GM23338 (cell line): ENCODE measurements around the gene MLLT3. TPM values are rescaled to one million over a fixed set of nuclear protein-coding genes. Genes with fewer than 3 reads are reported as not detected.

ENCODE experiments used
- ATAC-seq: fragments of 200-7000 bp; cut with Tn5 transposase; 3 replicates; pipeline ENCODE4 v1.9.1; 2020
- DNase-seq: peaks from one replicate; pipeline ENCODE4 v3.0.0-alpha.2; 2015; ENCODE audit warnings: low spot score
- H2AFZ ChIP-seq: fragments of 200-600 bp; sonication (generic); 2 replicates; pipeline ENCODE4 v1.8.0; 2016; ENCODE audit warnings: antibody characterized with exemption, mild to moderate bottlenecking, moderate library complexity
- H3F3A ChIP-seq: fragments of 200-600 bp; sonication (generic); replicated peaks from 2 replicates; pipeline ENCODE4 v1.8.0; 2017; ENCODE audit warnings: antibody characterized with exemption, mixed run types, low read depth
- H3K27ac ChIP-seq: fragments of 200-600 bp; sonication (generic); 2 replicates; pipeline ENCODE4 v1.6.1; 2016; ENCODE audit warnings: low read depth
- H3K27me3 ChIP-seq: fragments of 200-600 bp; sonication (generic); 2 replicates; pipeline ENCODE4 v1.8.0; 2016; ENCODE audit warnings: mild to moderate bottlenecking, mixed run types, moderate library complexity; ENCODE audit not compliant: insufficient read depth
- H3K36me3 ChIP-seq: fragments of 200-600 bp; sonication (generic); 2 replicates; pipeline ENCODE4 v1.8.0; 2016; ENCODE audit warnings: mild to moderate bottlenecking; ENCODE audit not compliant: insufficient read depth
- H3K4me1 ChIP-seq: fragments of 200-600 bp; sonication (generic); 2 replicates; pipeline ENCODE4 v1.8.0; 2016; ENCODE audit warnings: mild to moderate bottlenecking, moderate library complexity; ENCODE audit not compliant: insufficient read depth
- H3K4me2 ChIP-seq: fragments of 200-600 bp; sonication (generic); 2 replicates; pipeline ENCODE4 v1.7.1; 2017; ENCODE audit warnings: mixed run types
- H3K4me3 ChIP-seq: fragments of 200-600 bp; sonication (generic); 2 replicates; pipeline ENCODE4 v1.6.1; 2016; ENCODE audit warnings: mixed run types
- H3K79me2 ChIP-seq: fragments of 200-600 bp; sonication (generic); replicated peaks from 2 replicates; pipeline ENCODE4 v1.8.0; 2017; ENCODE audit warnings: mild to moderate bottlenecking; ENCODE audit not compliant: insufficient read depth
- H3K9me2 ChIP-seq: fragments of 200-600 bp; sonication (generic); 2 replicates; pipeline ENCODE4 v1.8.0; 2017; ENCODE audit not compliant: insufficient read depth
- H4K20me1 ChIP-seq: fragments of 200-600 bp; sonication (generic); replicated peaks from 2 replicates; pipeline ENCODE4 v1.8.0; 2017; ENCODE audit warnings: mild to moderate bottlenecking; ENCODE audit not compliant: insufficient read depth
- H3K27ac Mint-ChIP-seq: 2 replicates; pipeline ENCODE4 v1.8.0; 2020; ENCODE audit warnings: inconsistent platforms, mild to moderate bottlenecking, moderate library complexity, mixed read lengths
- H3K27me3 Mint-ChIP-seq: 3 replicates; pipeline ENCODE4 v1.8.0; 2022; ENCODE audit warnings: low read depth, mild to moderate bottlenecking, moderate library complexity, mixed read lengths, inconsistent platforms; ENCODE audit not compliant: insufficient read depth, poor library complexity
- H3K36me3 Mint-ChIP-seq: 3 replicates; pipeline ENCODE4 v1.8.0; 2021; ENCODE audit warnings: low read depth, mild to moderate bottlenecking, inconsistent platforms, moderate library complexity, mixed read lengths
- H3K4me1 Mint-ChIP-seq: 3 replicates; pipeline ENCODE4 v1.8.0; 2020; ENCODE audit warnings: mild to moderate bottlenecking, inconsistent platforms, mixed read lengths
- H3K4me3 Mint-ChIP-seq: 3 replicates; pipeline ENCODE4 v1.8.0; 2021; ENCODE audit warnings: moderate library complexity, mild to moderate bottlenecking, inconsistent platforms, mixed read lengths
- H3K9me3 Mint-ChIP-seq: 3 replicates; pipeline ENCODE4 v1.8.0; 2020; ENCODE audit warnings: moderate library complexity, mild to moderate bottlenecking, inconsistent platforms, mixed read lengths
- CREB1 ChIP-seq: fragments of 250-450 bp; sonication (Bioruptor Pico); IDR thresholded peaks from 2 replicates; pipeline ENCODE4 v1.5.0; 2020; ENCODE audit warnings: low read depth, mild to moderate bottlenecking, moderate library complexity
- JUNB ChIP-seq: IDR thresholded peaks from one replicate; pipeline ENCODE4 v1.6.1; 2016; ENCODE audit warnings: antibody characterized with exemption; ENCODE audit not compliant: unreplicated experiment
- NANOG ChIP-seq: IDR thresholded peaks from 2 replicates; pipeline ENCODE4 v1.6.1; 2016; ENCODE audit warnings: antibody characterized with exemption, borderline replicate concordance
- POLR2AphosphoS5 ChIP-seq: IDR thresholded peaks from 2 replicates; pipeline ENCODE4 v1.6.1; 2016; ENCODE audit warnings: antibody characterized with exemption, low read depth
- STAT1 ChIP-seq: IDR thresholded peaks from one replicate; pipeline ENCODE4 v1.6.1; 2016; ENCODE audit warnings: antibody characterized with exemption; ENCODE audit not compliant: unreplicated experiment
- polyA plus RNA-seq: library from polyadenylated mRNA; unstranded; fragments of >200 nt; fragmentation: Nextera tagmentation; extraction: Ambion mirVana; gene quantifications from 2 replicates; pipeline ENCODE4 v1.2.1, GENCODE V29; 2016
- total RNA-seq: library from RNA; depleted of rRNA; stranded (reverse); fragments of >200 nt; shearing (Covaris generic); gene quantifications from 2 replicates; pipeline ENCODE4 v1.2.3, GENCODE V29; 2014
- TF ChIP-seq, protein P1 (sequence below): IDR thresholded peaks from one replicate; pipeline ENCODE4 v1.6.1; 2018; ENCODE audit warnings: antibody characterized with exemption; ENCODE audit not compliant: unreplicated experiment
- TF ChIP-seq, protein P2 (sequence below): fragments of 250-450 bp; sonication (Bioruptor Pico); IDR thresholded peaks from 2 replicates; pipeline ENCODE4 v1.5.0; 2020; ENCODE audit warnings: mild to moderate bottlenecking, moderate library complexity

MLLT3 gene
- total and polyA plus RNA-seq, 2 experiments from 2014 or later, result 7.5 to 9.5 TPM

GRCh38 chr9:20580673-20581072, 41.6 kb downstream of the MLLT3 start (continued):
- TF ChIP-seq, protein P1, sequence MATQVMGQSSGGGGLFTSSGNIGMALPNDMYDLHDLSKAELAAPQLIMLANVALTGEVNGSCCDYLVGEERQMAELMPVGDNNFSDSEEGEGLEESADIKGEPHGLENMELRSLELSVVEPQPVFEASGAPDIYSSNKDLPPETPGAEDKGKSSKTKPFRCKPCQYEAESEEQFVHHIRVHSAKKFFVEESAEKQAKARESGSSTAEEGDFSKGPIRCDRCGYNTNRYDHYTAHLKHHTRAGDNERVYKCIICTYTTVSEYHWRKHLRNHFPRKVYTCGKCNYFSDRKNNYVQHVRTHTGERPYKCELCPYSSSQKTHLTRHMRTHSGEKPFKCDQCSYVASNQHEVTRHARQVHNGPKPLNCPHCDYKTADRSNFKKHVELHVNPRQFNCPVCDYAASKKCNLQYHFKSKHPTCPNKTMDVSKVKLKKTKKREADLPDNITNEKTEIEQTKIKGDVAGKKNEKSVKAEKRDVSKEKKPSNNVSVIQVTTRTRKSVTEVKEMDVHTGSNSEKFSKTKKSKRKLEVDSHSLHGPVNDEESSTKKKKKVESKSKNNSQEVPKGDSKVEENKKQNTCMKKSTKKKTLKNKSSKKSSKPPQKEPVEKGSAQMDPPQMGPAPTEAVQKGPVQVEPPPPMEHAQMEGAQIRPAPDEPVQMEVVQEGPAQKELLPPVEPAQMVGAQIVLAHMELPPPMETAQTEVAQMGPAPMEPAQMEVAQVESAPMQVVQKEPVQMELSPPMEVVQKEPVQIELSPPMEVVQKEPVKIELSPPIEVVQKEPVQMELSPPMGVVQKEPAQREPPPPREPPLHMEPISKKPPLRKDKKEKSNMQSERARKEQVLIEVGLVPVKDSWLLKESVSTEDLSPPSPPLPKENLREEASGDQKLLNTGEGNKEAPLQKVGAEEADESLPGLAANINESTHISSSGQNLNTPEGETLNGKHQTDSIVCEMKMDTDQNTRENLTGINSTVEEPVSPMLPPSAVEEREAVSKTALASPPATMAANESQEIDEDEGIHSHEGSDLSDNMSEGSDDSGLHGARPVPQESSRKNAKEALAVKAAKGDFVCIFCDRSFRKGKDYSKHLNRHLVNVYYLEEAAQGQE, result no peak
- TF ChIP-seq STAT1, result no peak
- TF ChIP-seq POLR2AphosphoS5, result no peak

- Mint-ChIP-seq H3K4me3 (no peak overlapping the region), H3K27me3 (peaks cover 3% of the 10 kb centered on the region), H3K27ac (no peak overlapping the region), H3K36me3 (no peaks in the 10 kb centered on the region), H3K9me3 (no peaks in the 10 kb centered on the region), H3K4me1 (no peaks in the 10 kb centered on the region; the same call in 2 of the 3 replicates)
- H3K4me2 ChIP-seq, result no peak overlapping the region
- no peak overlapping the region for H3K27ac ChIP-seq
- H3K4me3 ChIP-seq, result no peak overlapping the region
- no peak for ATAC-seq
- H3F3A ChIP-seq, result no peaks in the 10 kb centered on the region
- TF ChIP-seq CREB1 (CRISPR knock-in tag) (no peak), JUNB (no peak), STAT1 (no peak), NANOG (no peak)
- TF ChIP-seq, protein P2, sequence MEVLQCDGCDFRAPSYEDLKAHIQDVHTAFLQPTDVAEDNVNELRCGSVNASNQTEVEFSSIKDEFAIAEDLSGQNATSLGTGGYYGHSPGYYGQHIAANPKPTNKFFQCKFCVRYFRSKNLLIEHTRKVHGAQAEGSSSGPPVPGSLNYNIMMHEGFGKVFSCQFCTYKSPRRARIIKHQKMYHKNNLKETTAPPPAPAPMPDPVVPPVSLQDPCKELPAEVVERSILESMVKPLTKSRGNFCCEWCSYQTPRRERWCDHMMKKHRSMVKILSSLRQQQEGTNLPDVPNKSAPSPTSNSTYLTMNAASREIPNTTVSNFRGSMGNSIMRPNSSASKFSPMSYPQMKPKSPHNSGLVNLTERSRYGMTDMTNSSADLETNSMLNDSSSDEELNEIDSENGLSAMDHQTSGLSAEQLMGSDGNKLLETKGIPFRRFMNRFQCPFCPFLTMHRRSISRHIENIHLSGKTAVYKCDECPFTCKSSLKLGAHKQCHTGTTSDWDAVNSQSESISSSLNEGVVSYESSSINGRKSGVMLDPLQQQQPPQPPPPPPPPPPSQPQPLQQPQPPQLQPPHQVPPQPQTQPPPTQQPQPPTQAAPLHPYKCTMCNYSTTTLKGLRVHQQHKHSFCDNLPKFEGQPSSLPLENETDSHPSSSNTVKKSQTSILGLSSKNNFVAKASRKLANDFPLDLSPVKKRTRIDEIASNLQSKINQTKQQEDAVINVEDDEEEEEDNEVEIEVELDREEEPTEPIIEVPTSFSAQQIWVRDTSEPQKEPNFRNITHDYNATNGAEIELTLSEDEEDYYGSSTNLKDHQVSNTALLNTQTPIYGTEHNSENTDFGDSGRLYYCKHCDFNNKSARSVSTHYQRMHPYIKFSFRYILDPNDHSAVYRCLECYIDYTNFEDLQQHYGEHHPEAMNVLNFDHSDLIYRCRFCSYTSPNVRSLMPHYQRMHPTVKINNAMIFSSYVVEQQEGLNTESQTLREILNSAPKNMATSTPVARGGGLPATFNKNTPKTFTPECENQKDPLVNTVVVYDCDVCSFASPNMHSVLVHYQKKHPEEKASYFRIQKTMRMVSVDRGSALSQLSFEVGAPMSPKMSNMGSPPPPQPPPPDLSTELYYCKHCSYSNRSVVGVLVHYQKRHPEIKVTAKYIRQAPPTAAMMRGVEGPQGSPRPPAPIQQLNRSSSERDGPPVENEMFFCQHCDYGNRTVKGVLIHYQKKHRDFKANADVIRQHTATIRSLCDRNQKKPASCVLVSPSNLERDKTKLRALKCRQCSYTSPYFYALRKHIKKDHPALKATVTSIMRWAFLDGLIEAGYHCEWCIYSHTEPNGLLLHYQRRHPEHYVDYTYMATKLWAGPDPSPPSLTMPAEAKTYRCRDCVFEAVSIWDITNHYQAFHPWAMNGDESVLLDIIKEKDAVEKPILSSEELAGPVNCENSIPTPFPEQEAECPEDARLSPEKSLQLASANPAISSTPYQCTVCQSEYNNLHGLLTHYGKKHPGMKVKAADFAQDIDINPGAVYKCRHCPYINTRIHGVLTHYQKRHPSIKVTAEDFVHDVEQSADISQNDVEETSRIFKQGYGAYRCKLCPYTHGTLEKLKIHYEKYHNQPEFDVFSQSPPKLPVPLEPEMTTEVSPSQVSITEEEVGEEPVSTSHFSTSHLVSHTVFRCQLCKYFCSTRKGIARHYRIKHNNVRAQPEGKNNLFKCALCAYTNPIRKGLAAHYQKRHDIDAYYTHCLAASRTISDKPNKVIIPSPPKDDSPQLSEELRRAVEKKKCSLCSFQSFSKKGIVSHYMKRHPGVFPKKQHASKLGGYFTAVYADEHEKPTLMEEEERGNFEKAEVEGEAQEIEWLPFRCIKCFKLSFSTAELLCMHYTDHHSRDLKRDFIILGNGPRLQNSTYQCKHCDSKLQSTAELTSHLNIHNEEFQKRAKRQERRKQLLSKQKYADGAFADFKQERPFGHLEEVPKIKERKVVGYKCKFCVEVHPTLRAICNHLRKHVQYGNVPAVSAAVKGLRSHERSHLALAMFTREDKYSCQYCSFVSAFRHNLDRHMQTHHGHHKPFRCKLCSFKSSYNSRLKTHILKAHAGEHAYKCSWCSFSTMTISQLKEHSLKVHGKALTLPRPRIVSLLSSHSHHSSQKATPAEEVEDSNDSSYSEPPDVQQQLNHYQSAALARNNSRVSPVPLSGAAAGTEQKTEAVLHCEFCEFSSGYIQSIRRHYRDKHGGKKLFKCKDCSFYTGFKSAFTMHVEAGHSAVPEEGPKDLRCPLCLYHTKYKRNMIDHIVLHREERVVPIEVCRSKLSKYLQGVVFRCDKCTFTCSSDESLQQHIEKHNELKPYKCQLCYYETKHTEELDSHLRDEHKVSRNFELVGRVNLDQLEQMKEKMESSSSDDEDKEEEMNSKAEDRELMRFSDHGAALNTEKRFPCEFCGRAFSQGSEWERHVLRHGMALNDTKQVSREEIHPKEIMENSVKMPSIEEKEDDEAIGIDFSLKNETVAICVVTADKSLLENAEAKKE (CRISPR knock-in tag), result no peak
- no peak overlapping the region for H2AFZ ChIP-seq
- H3K9me2 ChIP-seq, result 0 out of 2 replicates have a peak, but pooled peaks cover 3% of the 10 kb centered on the region
- no peaks in the 10 kb centered on the region for H3K36me3 ChIP-seq
- no peaks in the 10 kb centered on the region for H3K79me2 ChIP-seq
- H3K27me3 ChIP-seq, result peaks cover 8% of the 10 kb centered on the region; the same call in 1 of the 2 replicates
- DNase-seq, result no peak
- H4K20me1 ChIP-seq, result no peaks in the 10 kb centered on the region; the same call in 1 of the 2 replicates
- H3K4me1 ChIP-seq, result no peaks in the 10 kb centered on the region
Observed at GRCh38 chr9:20579524-20580314, 42.6 kb downstream of the MLLT3 start.
